HCT116 (cell line): ENCODE measurements around the gene SLCO6A1. TPM values are rescaled to one million over a fixed set of nuclear protein-coding genes. Genes with fewer than 3 reads are reported as not detected.
"Not testable (repeated sequence)": the region's sequence is repeated elsewhere in the genome, so short reads cannot be mapped to it uniquely, and the experiment has no call there.

ENCODE experiments used
- ATAC-seq: fragments of 200-7000 bp; cut with Tn5 transposase; 2 replicates; pipeline ENCODE4 v1.9.1; 2020; ENCODE audit warnings: mild to moderate bottlenecking, moderate library complexity
- BruUV-seq: library from RNA; stranded (reverse); fragments of 400-500 nt; replicated peaks from 2 replicates; lab custom pipeline; 2021; lab: Mats Ljungman, UMichigan
- CTCF ChIA-PET: fragments of 300-600 bp; sonication (Branson Sonifier 250); formaldehyde crosslinking; loops from one replicate; lab custom pipeline; 2021; ENCODE audit warnings: antibody characterized with exemption; lab: Charles Lee
- POLR2A ChIA-PET: fragments of 300-600, 350-600 bp; sonication (Branson Sonifier 250); formaldehyde crosslinking; loops from one replicate; lab custom pipeline; 2021; ENCODE audit warnings: antibody characterized with exemption; lab: Charles Lee
- RAD21 ChIA-PET, 2 experiments: fragments of 300-600 bp; sonication (Branson Sonifier 250); formaldehyde crosslinking; loops; one replicate each; lab custom pipeline; 2023; ENCODE audit warnings: low total read pairs in 2 of 2; ENCODE audit not compliant: uncharacterized antibody in 2 of 2, unreplicated experiment in 2 of 2, low non-redundant PET in 1 of 2; lab: Charles Lee
- DNase-seq: peaks from one replicate; pipeline ENCODE4 v3.0.0-alpha.2; 2010; ENCODE audit warnings: low read depth, low spot score
- H2AFZ ChIP-seq: fragments of 200-600 bp; shearing (Covaris generic), sonication (generic); 2 replicates; pipeline ENCODE4 v1.6.1; 2017; ENCODE audit warnings: low read depth, mixed run types, mixed read lengths, antibody characterized with exemption, low read length; ENCODE audit not compliant: poor library complexity, severe bottlenecking
- H3K27ac ChIP-seq: 2 replicates; pipeline ENCODE4 v1.5.1; 2012; ENCODE audit warnings: low read depth, low read length
- H3K27me3 ChIP-seq: fragments of 200-600 bp; sonication (generic); 2 replicates; pipeline ENCODE4 v1.6.1; 2016; ENCODE audit warnings: mixed run types, low read length, mixed read lengths; ENCODE audit not compliant: insufficient read depth
- H3K36me3 ChIP-seq, 2 experiments: fragments of 200-500 bp in 1 of 2; fragments of 200-600 bp in 1 of 2; sonication (Bioruptor generic) in 1 of 2; sonication (generic) in 1 of 2; 2 replicates each; pipeline versions ENCODE4 v1.5.1 to v1.6.1; 2014 to 2016; ENCODE audit warnings: low read length in 2 of 2, inconsistent platforms in 1 of 2, mixed read lengths in 1 of 2, mixed run types in 1 of 2; ENCODE audit not compliant: insufficient read depth in 2 of 2, control insufficient read depth in 1 of 2
- H3K4me1 ChIP-seq, 2 experiments: fragments of 200-600 bp in 1 of 2; sonication (generic) in 1 of 2; 2 replicates each; pipeline versions ENCODE4 v1.5.1 to v1.6.1; 2012 to 2017; ENCODE audit warnings: low read length in 2 of 2, inconsistent platforms in 1 of 2, mild to moderate bottlenecking in 1 of 2, mixed read lengths in 1 of 2, mixed run types in 1 of 2, moderate library complexity in 1 of 2; ENCODE audit not compliant: insufficient read depth in 2 of 2, control insufficient read depth in 1 of 2
- H3K4me2 ChIP-seq: fragments of 200-600 bp; sonication (generic); 2 replicates; pipeline ENCODE4 v1.6.1; 2017; ENCODE audit warnings: mixed run types, low read length, mixed read lengths
- H3K4me3 ChIP-seq, 2 experiments: fragments of 200-600 bp in 1 of 2; sonication (generic) in 1 of 2; replicated peaks in 1 of 2; 2 replicates each; pipeline ENCODE4 v1.5.1; 2011 to 2016; ENCODE audit warnings: low read length in 2 of 2, control low read depth in 1 of 2, low read depth in 1 of 2, mild to moderate bottlenecking in 1 of 2, mixed read lengths in 1 of 2, mixed run types in 1 of 2
- H3K79me2 ChIP-seq: fragments of 200-600 bp; sonication (generic); 2 replicates; pipeline ENCODE4 v1.6.1; 2017; ENCODE audit warnings: mild to moderate bottlenecking, mixed run types, low read length, moderate library complexity, mixed read lengths; ENCODE audit not compliant: insufficient read depth
- H3K9ac ChIP-seq: fragments of 200-600 bp; sonication (generic); 2 replicates; pipeline ENCODE4 v1.6.1; 2016; ENCODE audit warnings: low read length, mixed read lengths
- H3K9me2 ChIP-seq: fragments of 200-600 bp; sonication (generic), shearing (Covaris generic); 2 replicates; pipeline ENCODE4 v1.6.1; 2017; ENCODE audit warnings: mixed run types, mild to moderate bottlenecking, moderate library complexity; ENCODE audit not compliant: insufficient read depth
- H3K9me3 ChIP-seq, 2 experiments: fragments of 200-500 bp in 1 of 2; fragments of 200-600 bp in 1 of 2; sonication (Bioruptor generic) in 1 of 2; sonication (generic) in 1 of 2; 2 replicates each; pipeline ENCODE4 v1.6.1; 2014 to 2017; ENCODE audit warnings: low read length in 2 of 2, mixed read lengths in 2 of 2, inconsistent platforms in 1 of 2, low read depth in 1 of 2, mild to moderate bottlenecking in 1 of 2, mixed run types in 1 of 2, moderate library complexity in 1 of 2; ENCODE audit not compliant: control insufficient read depth in 1 of 2, insufficient read depth in 1 of 2
- H4K20me1 ChIP-seq: fragments of 200-600 bp; sonication (generic), shearing (Covaris generic); 2 replicates; pipeline ENCODE4 v1.6.1; 2017; ENCODE audit warnings: mixed run types, mild to moderate bottlenecking, moderate library complexity; ENCODE audit not compliant: insufficient read depth
- CBX3 ChIP-seq: IDR thresholded peaks from 2 replicates; pipeline ENCODE4 v1.6.1; 2012; ENCODE audit warnings: low read depth
- ELF1 ChIP-seq: IDR thresholded peaks from 2 replicates; pipeline ENCODE4 v1.6.1; 2012; ENCODE audit warnings: low read depth, borderline replicate concordance
- POLR2AphosphoS5 ChIP-seq: IDR thresholded peaks from 2 replicates; pipeline ENCODE4 v1.6.1; 2011; ENCODE audit warnings: mild to moderate bottlenecking, low read depth, low read length, moderate library complexity
- RAD21 ChIP-seq: IDR thresholded peaks from 2 replicates; pipeline ENCODE4 v1.6.1; 2012; ENCODE audit warnings: low read depth, mild to moderate bottlenecking
- SIN3A ChIP-seq: IDR thresholded peaks from 2 replicates; pipeline ENCODE4 v1.6.1; 2012; ENCODE audit warnings: low read depth
- ZFX ChIP-seq: fragments of 450-650 bp; IDR thresholded peaks from 2 replicates; pipeline ENCODE4 v1.6.1; 2017
- ZNF274 ChIP-seq: fragments of 200-500 bp; sonication (Bioruptor generic); IDR thresholded peaks from 2 replicates; pipeline ENCODE4 v1.6.1; 2014; ENCODE audit warnings: mild to moderate bottlenecking, low read depth, low read length, inconsistent platforms
- intact Hi-C: fragments of 100-400 bp; cut with micrococcal nuclease; formaldehyde crosslinking; loops from 2 replicates; pipeline ENCODE4 v1.10.0; 2022
- total RNA-seq: library from RNA; stranded (reverse); gene quantifications from one replicate; pipeline ENCODE4 v1.2.1, GENCODE V29; 2021; ENCODE audit not compliant: unreplicated experiment
- TF ChIP-seq, protein P1 (sequence below): IDR thresholded peaks from 2 replicates; pipeline ENCODE4 v1.6.1; 2012
- TF ChIP-seq, protein P2 (sequence below): IDR thresholded peaks from 2 replicates; pipeline ENCODE4 v1.6.1; 2012; ENCODE audit warnings: low read depth
- TF ChIP-seq, protein P3 (sequence below), 3 experiments: fragments of 200-600 bp in 1 of 3; sonication (generic) in 1 of 3; IDR thresholded peaks in 2 of 3; conservative IDR thresholded peaks in 1 of 3; 2 replicates each; pipeline ENCODE4 v1.5.1; 2012 to 2017; ENCODE audit warnings: low read depth in 2 of 3, low read length in 2 of 3, antibody characterized with exemption in 1 of 3, borderline replicate concordance in 1 of 3, control low read depth in 1 of 3, mild to moderate bottlenecking in 1 of 3, mixed read lengths in 1 of 3, mixed run types in 1 of 3, moderate library complexity in 1 of 3; ENCODE audit not compliant: insufficient read depth in 1 of 3
- TF ChIP-seq, protein P4 (sequence below): IDR thresholded peaks from 2 replicates; pipeline ENCODE4 v1.6.1; 2012

The SLCO6A1 gene
- total RNA-seq, 1 experiment from 2014 or later = 0.69 TPM

DNA sequence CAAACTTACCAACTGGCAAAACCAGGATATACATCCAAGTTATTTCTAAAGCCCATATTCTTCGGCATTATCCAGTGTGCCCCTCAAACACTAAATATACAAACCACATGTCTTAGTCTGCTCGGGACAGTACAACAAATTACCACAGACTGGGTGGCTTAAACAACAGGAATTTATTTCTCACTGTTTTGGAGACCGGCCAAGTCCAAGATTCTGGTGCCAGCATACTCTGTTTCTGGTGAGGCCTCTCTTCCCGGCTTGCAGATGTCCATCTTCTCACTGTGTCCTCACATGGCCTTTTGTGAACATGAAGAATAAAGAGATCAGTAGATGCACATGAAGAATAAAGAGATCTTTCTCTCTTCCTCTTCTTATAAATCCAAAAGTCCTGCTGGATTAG is 12.9 kb upstream of the SLCO6A1 start:
- H3K4me3 ChIP-seq = no peak overlapping the region
- no peak overlapping the region for H3K9ac ChIP-seq
- DNase-seq (no peak), ATAC-seq (no peak)
- H2AFZ ChIP-seq = no peak overlapping the region
- BruUV-seq = no TSS peak
- ChIA-PET RAD21 (no interaction called here), CTCF (no interaction called here), POLR2A (no interaction called here)
- H3K27me3 ChIP-seq = no peaks in the 10 kb centered on the region
- TF ChIP-seq SIN3A (no peak), RAD21 (no peak), ELF1 (no peak), ZFX (no peak), POLR2AphosphoS5 (no peak), CBX3 (no peak), ZNF274 (no peak)
- TF ChIP-seq, protein P1, sequence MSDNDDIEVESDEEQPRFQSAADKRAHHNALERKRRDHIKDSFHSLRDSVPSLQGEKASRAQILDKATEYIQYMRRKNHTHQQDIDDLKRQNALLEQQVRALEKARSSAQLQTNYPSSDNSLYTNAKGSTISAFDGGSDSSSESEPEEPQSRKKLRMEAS = no peak
- TF ChIP-seq, protein P2, sequence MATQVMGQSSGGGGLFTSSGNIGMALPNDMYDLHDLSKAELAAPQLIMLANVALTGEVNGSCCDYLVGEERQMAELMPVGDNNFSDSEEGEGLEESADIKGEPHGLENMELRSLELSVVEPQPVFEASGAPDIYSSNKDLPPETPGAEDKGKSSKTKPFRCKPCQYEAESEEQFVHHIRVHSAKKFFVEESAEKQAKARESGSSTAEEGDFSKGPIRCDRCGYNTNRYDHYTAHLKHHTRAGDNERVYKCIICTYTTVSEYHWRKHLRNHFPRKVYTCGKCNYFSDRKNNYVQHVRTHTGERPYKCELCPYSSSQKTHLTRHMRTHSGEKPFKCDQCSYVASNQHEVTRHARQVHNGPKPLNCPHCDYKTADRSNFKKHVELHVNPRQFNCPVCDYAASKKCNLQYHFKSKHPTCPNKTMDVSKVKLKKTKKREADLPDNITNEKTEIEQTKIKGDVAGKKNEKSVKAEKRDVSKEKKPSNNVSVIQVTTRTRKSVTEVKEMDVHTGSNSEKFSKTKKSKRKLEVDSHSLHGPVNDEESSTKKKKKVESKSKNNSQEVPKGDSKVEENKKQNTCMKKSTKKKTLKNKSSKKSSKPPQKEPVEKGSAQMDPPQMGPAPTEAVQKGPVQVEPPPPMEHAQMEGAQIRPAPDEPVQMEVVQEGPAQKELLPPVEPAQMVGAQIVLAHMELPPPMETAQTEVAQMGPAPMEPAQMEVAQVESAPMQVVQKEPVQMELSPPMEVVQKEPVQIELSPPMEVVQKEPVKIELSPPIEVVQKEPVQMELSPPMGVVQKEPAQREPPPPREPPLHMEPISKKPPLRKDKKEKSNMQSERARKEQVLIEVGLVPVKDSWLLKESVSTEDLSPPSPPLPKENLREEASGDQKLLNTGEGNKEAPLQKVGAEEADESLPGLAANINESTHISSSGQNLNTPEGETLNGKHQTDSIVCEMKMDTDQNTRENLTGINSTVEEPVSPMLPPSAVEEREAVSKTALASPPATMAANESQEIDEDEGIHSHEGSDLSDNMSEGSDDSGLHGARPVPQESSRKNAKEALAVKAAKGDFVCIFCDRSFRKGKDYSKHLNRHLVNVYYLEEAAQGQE = no peak
- TF ChIP-seq, protein P3, sequence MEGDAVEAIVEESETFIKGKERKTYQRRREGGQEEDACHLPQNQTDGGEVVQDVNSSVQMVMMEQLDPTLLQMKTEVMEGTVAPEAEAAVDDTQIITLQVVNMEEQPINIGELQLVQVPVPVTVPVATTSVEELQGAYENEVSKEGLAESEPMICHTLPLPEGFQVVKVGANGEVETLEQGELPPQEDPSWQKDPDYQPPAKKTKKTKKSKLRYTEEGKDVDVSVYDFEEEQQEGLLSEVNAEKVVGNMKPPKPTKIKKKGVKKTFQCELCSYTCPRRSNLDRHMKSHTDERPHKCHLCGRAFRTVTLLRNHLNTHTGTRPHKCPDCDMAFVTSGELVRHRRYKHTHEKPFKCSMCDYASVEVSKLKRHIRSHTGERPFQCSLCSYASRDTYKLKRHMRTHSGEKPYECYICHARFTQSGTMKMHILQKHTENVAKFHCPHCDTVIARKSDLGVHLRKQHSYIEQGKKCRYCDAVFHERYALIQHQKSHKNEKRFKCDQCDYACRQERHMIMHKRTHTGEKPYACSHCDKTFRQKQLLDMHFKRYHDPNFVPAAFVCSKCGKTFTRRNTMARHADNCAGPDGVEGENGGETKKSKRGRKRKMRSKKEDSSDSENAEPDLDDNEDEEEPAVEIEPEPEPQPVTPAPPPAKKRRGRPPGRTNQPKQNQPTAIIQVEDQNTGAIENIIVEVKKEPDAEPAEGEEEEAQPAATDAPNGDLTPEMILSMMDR (IDR thresholded peaks at IDR 0.05 in 2 of 3, conservative IDR thresholded peaks at IDR 0.05 in 1 of 3; ENCODE audit: borderline replicate concordance in 1 of 3, insufficient read depth in 1 of 3, low read depth in 2 of 3, low read length in 2 of 3) = no peak
- TF ChIP-seq, protein P4, sequence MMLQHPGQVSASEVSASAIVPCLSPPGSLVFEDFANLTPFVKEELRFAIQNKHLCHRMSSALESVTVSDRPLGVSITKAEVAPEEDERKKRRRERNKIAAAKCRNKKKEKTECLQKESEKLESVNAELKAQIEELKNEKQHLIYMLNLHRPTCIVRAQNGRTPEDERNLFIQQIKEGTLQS = no peak
- H3K27ac ChIP-seq = no peak overlapping the region
- no peak overlapping the region for H3K4me2 ChIP-seq
- H3K36me3 ChIP-seq = no peaks in the 10 kb centered on the region
- intact Hi-C loops = no loop called here
- H3K9me3 ChIP-seq = no peaks in the 10 kb centered on the region
- H4K20me1 ChIP-seq = no peaks in the 10 kb centered on the region
- no peaks in the 10 kb centered on the region for H3K9me2 ChIP-seq
- H3K4me1 ChIP-seq = no peaks in the 10 kb centered on the region
- H3K79me2 ChIP-seq = no peaks in the 10 kb centered on the region

DNA sequence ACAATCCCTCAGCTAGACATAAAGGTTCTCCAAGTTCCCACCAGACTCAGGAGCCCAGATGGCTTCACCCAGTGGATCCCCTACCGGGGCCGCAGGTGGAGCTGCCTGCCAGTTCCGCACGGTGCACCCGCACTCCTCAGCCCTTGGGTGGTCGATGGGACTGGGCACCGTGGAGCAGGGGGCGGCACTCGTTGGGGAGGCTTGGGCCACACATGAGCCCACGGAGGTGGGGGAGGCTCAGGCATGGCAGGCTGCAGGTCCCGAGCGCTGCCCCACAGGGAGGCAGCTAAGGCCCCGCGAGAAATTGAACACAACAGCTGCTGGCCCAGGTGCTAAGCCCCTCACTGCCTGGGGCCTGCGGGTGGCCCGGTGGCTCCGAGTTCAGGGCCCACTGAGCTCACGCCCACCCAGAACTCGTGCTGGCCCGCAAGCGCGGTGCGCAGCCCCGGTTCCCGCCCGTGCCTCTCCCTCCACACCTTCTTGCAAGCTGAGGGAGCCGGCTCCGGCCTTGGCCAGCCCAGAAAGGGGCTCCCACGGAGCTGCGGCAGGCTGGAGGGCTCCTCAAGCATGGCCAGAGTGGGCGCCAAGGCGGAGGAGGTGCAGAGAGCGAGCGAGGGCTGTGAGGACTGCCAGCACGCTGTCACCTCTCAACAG is 7.4 kb downstream of the SLCO6A1 start:
- CTCF ChIA-PET, ATAC-seq, H2AFZ ChIP-seq, H3K9me3 ChIP-seq, POLR2A ChIA-PET, H3K79me2 ChIP-seq, DNase-seq, RAD21 ChIA-PET, intact Hi-C loops, H3K4me3 ChIP-seq, H3K9ac ChIP-seq, H4K20me1 ChIP-seq, H3K27me3 ChIP-seq, H3K36me3 ChIP-seq, H3K4me1 ChIP-seq, BruUV-seq, H3K9me2 ChIP-seq, H3K27ac ChIP-seq, H3K4me2 ChIP-seq: not testable (repeated sequence)
